IMR-90 (cell line): ENCODE results near the gene EGLN3. TPM values are rescaled to one million over a fixed set of nuclear protein-coding genes. Genes with fewer than 3 reads are reported as not detected.

Experiments
- ATAC-seq: fragments of 200-7000 bp; cut with Tn5 transposase; 2 replicates; pipeline ENCODE4 v1.9.1; 2020; ENCODE audit warnings: low read depth, mild to moderate bottlenecking, moderate library complexity
- BruUV-seq: library from RNA; stranded (reverse); fragments of 400-500 nt; replicated peaks from 2 replicates; lab custom pipeline; 2021; lab: Mats Ljungman, UMichigan
- CTCF ChIA-PET: fragments of 300-600 bp; formaldehyde crosslinking; extraction: SDS; loops from one replicate; lab custom pipeline; 2021; ENCODE audit warnings: antibody characterized with exemption; lab: Yijun Ruan, JAX
- POLR2A ChIA-PET: fragments of 300-600 bp; sonication (Branson Sonifier 250); formaldehyde crosslinking; loops from one replicate; lab custom pipeline; 2022; ENCODE audit warnings: antibody characterized with exemption; ENCODE audit not compliant: unreplicated experiment; lab: Charles Lee
- DNase-seq: peaks from one replicate; pipeline ENCODE4 v3.0.0; 2013
- H2AFZ ChIP-seq: replicated peaks from 2 replicates; pipeline ENCODE3; 2013; ENCODE audit warnings: low read length, mild to moderate bottlenecking; ENCODE audit not compliant: poor library complexity
- H2AK5ac ChIP-seq: 2 replicates; pipeline ENCODE4 v1.6.1; 2013; ENCODE audit warnings: low read depth, low read length, inconsistent platforms
- H2AK9ac ChIP-seq: replicated peaks from 2 replicates; pipeline ENCODE3; 2013; ENCODE audit warnings: mild to moderate bottlenecking, low read depth, low read length, moderate library complexity; ENCODE audit not compliant: poor library complexity
- H2BK120ac ChIP-seq: 2 replicates; pipeline ENCODE4 v1.6.1; 2013; ENCODE audit warnings: low read depth, low read length, inconsistent platforms
- H2BK15ac ChIP-seq: 3 replicates; pipeline ENCODE4 v1.6.1; 2013; ENCODE audit warnings: low read depth, low read length, inconsistent platforms
- H2BK20ac ChIP-seq: 2 replicates; pipeline ENCODE4 v1.6.1; 2013; ENCODE audit warnings: low read depth, mild to moderate bottlenecking, inconsistent platforms, low read length, moderate library complexity
- H2BK5ac ChIP-seq: 2 replicates; pipeline ENCODE4 v1.6.1; 2013; ENCODE audit warnings: mild to moderate bottlenecking, low read depth, low read length, inconsistent platforms; ENCODE audit not compliant: poor library complexity, severe bottlenecking
- H3K14ac ChIP-seq: replicated peaks from 2 replicates; pipeline ENCODE4 v1.6.1; 2013; ENCODE audit warnings: low read depth, low read length, inconsistent platforms
- H3K18ac ChIP-seq: 2 replicates; pipeline ENCODE4 v1.6.1; 2013; ENCODE audit warnings: low read depth, low read length, control low read depth
- H3K23ac ChIP-seq: 2 replicates; pipeline ENCODE4 v1.6.1; 2013; ENCODE audit warnings: low read depth, low read length, inconsistent platforms
- H3K27ac ChIP-seq: 2 replicates; pipeline ENCODE4 v1.5.1; 2013; ENCODE audit warnings: mild to moderate bottlenecking, control low read depth, low read length; ENCODE audit not compliant: insufficient read depth
- H3K27me3 ChIP-seq: 2 replicates; pipeline ENCODE4 v1.6.1; 2013; ENCODE audit warnings: low read length; ENCODE audit not compliant: control insufficient read depth, insufficient read depth
- H3K36me3 ChIP-seq: 2 replicates; pipeline ENCODE4 v1.6.1; 2013; ENCODE audit warnings: low read length, mixed read lengths; ENCODE audit not compliant: control insufficient read depth, insufficient read depth
- H3K4ac ChIP-seq: 2 replicates; pipeline ENCODE4 v1.6.1; 2013; ENCODE audit warnings: low read depth, low read length, inconsistent platforms
- H3K4me1 ChIP-seq: 2 replicates; pipeline ENCODE4 v1.6.1; 2013; ENCODE audit warnings: low read length, mixed read lengths; ENCODE audit not compliant: control insufficient read depth, insufficient read depth
- H3K4me2 ChIP-seq: 2 replicates; pipeline ENCODE4 v1.6.1; 2013; ENCODE audit warnings: low read depth, mild to moderate bottlenecking, control low read depth, low read length, moderate library complexity
- H3K4me3 ChIP-seq: 2 replicates; pipeline ENCODE4 v1.5.1; 2013; ENCODE audit warnings: low read depth, mild to moderate bottlenecking, control low read depth, low read length, moderate library complexity; ENCODE audit not compliant: insufficient read depth
- H3K56ac ChIP-seq: 2 replicates; pipeline ENCODE4 v1.6.1; 2013; ENCODE audit warnings: low read length, inconsistent platforms; ENCODE audit not compliant: insufficient read depth; ENCODE audit errors: extremely low read depth
- H3K79me1 ChIP-seq, 2 experiments: 2 replicates each; pipeline ENCODE4 v1.6.1; 2013; ENCODE audit warnings: low read length in 2 of 2, inconsistent platforms in 1 of 2, low read depth in 1 of 2
- H3K9ac ChIP-seq: 2 replicates; pipeline ENCODE4 v1.6.1; 2013; ENCODE audit warnings: low read depth, low read length, control low read depth
- H3K9me1 ChIP-seq: 2 replicates; pipeline ENCODE4 v1.6.1; 2013; ENCODE audit warnings: low read length, inconsistent platforms; ENCODE audit not compliant: insufficient read depth
- H3K9me3 ChIP-seq: 2 replicates; pipeline ENCODE4 v1.6.1; 2013; ENCODE audit warnings: low read length; ENCODE audit not compliant: control insufficient read depth, insufficient read depth
- H4K20me1 ChIP-seq: 2 replicates; pipeline ENCODE4 v1.6.1; 2013; ENCODE audit warnings: low read length, inconsistent platforms; ENCODE audit not compliant: insufficient read depth
- H4K5ac ChIP-seq: 2 replicates; pipeline ENCODE4 v1.6.1; 2013; ENCODE audit warnings: mild to moderate bottlenecking, low read depth, low read length, control low read depth
- H4K8ac ChIP-seq, 2 experiments: 2 replicates each; pipeline ENCODE4 v1.6.1; 2013; ENCODE audit warnings: low read depth in 2 of 2, low read length in 2 of 2, control low read depth in 1 of 2, inconsistent platforms in 1 of 2
- H4K91ac ChIP-seq: 2 replicates; pipeline ENCODE4 v1.6.1; 2013; ENCODE audit warnings: low read depth, low read length, inconsistent platforms; ENCODE audit not compliant: insufficient read depth
- BHLHE40 ChIP-seq: fragments of 150-350 bp; IDR thresholded peaks from 2 replicates; pipeline ENCODE4 v1.6.1; 2016; ENCODE audit warnings: mild to moderate bottlenecking, low read depth, low read length
- CEBPB ChIP-seq: IDR thresholded peaks from 2 replicates; pipeline ENCODE4 v1.6.1; 2012; ENCODE audit warnings: low read depth, low read length, improper control_type of control experiment
- CHD1 ChIP-seq: IDR thresholded peaks from 2 replicates; pipeline ENCODE4 v1.6.1; 2012; ENCODE audit warnings: low read depth, low read length, improper control_type of control experiment
- ELK1 ChIP-seq: fragments of 150-350 bp; IDR thresholded peaks from 2 replicates; pipeline ENCODE4 v1.6.1; 2016; ENCODE audit warnings: low read depth, mild to moderate bottlenecking, low read length, moderate library complexity, borderline replicate concordance
- FOS ChIP-seq: fragments of 150-350 bp; IDR thresholded peaks from 2 replicates; pipeline ENCODE4 v1.6.1; 2016; ENCODE audit warnings: low read depth, low read length
- MAFK ChIP-seq: IDR thresholded peaks from 2 replicates; pipeline ENCODE4 v1.6.1; 2012; ENCODE audit warnings: low read depth, low read length, improper control_type of control experiment
- MAZ ChIP-seq: IDR thresholded peaks from 2 replicates; pipeline ENCODE4 v1.6.1; 2012; ENCODE audit warnings: low read depth, mild to moderate bottlenecking, low read length, improper control_type of control experiment, moderate library complexity, borderline replicate concordance
- MXI1 ChIP-seq: IDR thresholded peaks from 2 replicates; pipeline ENCODE4 v1.6.1; 2012; ENCODE audit warnings: low read depth, mild to moderate bottlenecking, low read length, moderate library complexity, borderline replicate concordance
- NFE2L2 ChIP-seq: fragments of 150-350 bp; IDR thresholded peaks from 2 replicates; pipeline ENCODE4 v1.6.1; 2016; ENCODE audit warnings: low read depth, mild to moderate bottlenecking, low read length
- POLR2A ChIP-seq: IDR thresholded peaks from 2 replicates; pipeline ENCODE4 v1.6.1; 2012; ENCODE audit warnings: mild to moderate bottlenecking, low read depth, low read length
- RAD21 ChIP-seq: IDR thresholded peaks from 2 replicates; pipeline ENCODE4 v1.6.1; 2012; ENCODE audit warnings: low read length, improper control_type of control experiment
- RCOR1 ChIP-seq: IDR thresholded peaks from 2 replicates; pipeline ENCODE4 v1.6.1; 2012; ENCODE audit warnings: mild to moderate bottlenecking, low read length, improper control_type of control experiment; ENCODE audit not compliant: insufficient replicate concordance
- RFX5 ChIP-seq: IDR thresholded peaks from 2 replicates; pipeline ENCODE4 v1.8.0; 2012; ENCODE audit warnings: low read depth, mild to moderate bottlenecking, low read length, moderate library complexity
- SMC3 ChIP-seq: fragments of 150-350 bp; IDR thresholded peaks from 2 replicates; pipeline ENCODE4 v1.6.1; 2016; ENCODE audit warnings: low read depth, mild to moderate bottlenecking, antibody characterized with exemption, low read length, moderate library complexity
- WGBS, 2 experiments: methylation state at CpG; one replicate each; pipeline versions ENCODE4 v1.1.5 to v1.1.7; 2013; ENCODE audit warnings: missing lambda C conversion rate in 2 of 2; ENCODE audit not compliant: insufficient read length in 1 of 2; ENCODE audit errors: extremely low coverage in 2 of 2; 5-methylcytosine and 5-hydroxymethylcytosine counted together
- dilution Hi-C: fragments of 300-500 bp; cut with HindIII; formaldehyde crosslinking; loops from one replicate; pipeline ENCODE4 v1.14.3; 2018; ENCODE audit warnings: low sequenced_read_pairs; ENCODE audit not compliant: unreplicated experiment
- in situ Hi-C: fragments of 300-500 bp; cut with MboI; formaldehyde crosslinking; loops from 3 replicates; pipeline ENCODE4 v1.14.3; 2019; ENCODE audit warnings: low sequenced_read_pairs, inconsistent platforms, mixed read lengths
- intact Hi-C: fragments of 100-400 bp; cut with micrococcal nuclease; formaldehyde crosslinking; loops from 2 replicates; pipeline ENCODE4 v1.10.0; 2022
- polyA plus RNA-seq, 3 experiments: library from polyadenylated mRNA; depleted of rRNA; stranded (reverse); fragments of >200 nt; gene quantifications; 2 replicates each; pipeline ENCODE4 v1.2.3, GENCODE V29; 2012; ENCODE audit warnings: low replicate concordance in 1 of 3
- total RNA-seq: library from RNA; depleted of rRNA; stranded (reverse); fragments of >200 nt; gene quantifications from 2 replicates; pipeline ENCODE4 v1.2.3, GENCODE V29; 2012
- TF ChIP-seq, protein P1 (sequence below): conservative IDR thresholded peaks from 2 replicates; pipeline ENCODE4 v1.5.1; 2012; ENCODE audit warnings: mild to moderate bottlenecking, low read depth, low read length, improper control_type of control experiment
- TF ChIP-seq, protein P2 (sequence below): fragments of 150-350 bp; IDR thresholded peaks from 2 replicates; pipeline ENCODE4 v1.6.1; 2017; ENCODE audit warnings: mild to moderate bottlenecking, antibody characterized with exemption, low read length, low read depth

The EGLN3 gene
- total and polyA plus RNA-seq, 2 of the 4 experiments (the other 2 are of a cell fraction), result under 0.01 to 0.03 TPM

DNA sequence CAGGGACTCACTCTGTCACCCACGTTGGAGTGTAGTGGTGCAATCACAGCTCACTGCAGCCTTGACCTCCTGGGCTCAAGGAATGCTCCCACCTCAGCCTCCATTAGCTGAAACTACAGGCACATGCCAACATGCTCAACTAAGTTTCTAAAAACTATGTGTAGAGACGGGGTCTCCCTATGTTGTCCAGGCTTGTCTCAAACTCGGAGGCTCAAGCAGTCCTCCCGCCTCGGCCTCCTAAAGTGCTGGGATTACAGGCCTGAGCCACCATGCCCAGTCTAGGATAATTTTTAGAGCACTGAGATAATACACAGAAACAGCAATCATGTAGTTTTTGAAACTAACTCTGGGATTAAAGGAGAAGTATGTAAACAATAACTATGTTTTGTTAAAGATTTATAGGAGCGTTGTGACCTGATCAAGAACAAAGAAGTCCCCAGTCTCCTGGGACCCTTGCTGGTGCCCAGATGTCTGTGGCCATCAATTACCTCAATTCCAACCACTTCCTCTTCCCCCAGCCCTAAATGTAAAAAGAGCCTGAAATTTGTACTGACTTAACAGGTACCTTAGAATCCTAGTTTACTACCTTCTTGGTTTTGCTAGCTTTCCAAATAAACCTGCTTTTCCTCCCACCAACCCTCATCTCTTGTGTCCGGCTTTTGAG, 28.9 kb upstream of the EGLN3 start:
- in situ Hi-C loops (no loop called here), intact Hi-C loops (no loop called here), dilution Hi-C loops (no loop called here)
- no peak overlapping the region for H3K14ac ChIP-seq
- no peak overlapping the region for H3K9ac ChIP-seq
- WGBS, 2 experiments, result no CpG with 5 or more reads among the region's 7 CpGs
- H3K9me3 ChIP-seq, result no peaks in the 10 kb centered on the region
- H2AK9ac ChIP-seq, result no peak overlapping the region
- no TSS peak for BruUV-seq
- H3K23ac ChIP-seq, result no peak overlapping the region
- H3K27me3 ChIP-seq, result no peaks in the 10 kb centered on the region; the same call in 1 of the 2 replicates
- H3K79me1 ChIP-seq, result no peaks in the 10 kb centered on the region
- H4K5ac ChIP-seq, result no peak overlapping the region
- CTCF ChIA-PET, result interaction anchor here (0.6 to 1.0 kb wide), 2 partner anchors 119 to 178 kb away, joined by 3 to 4 read pairs; no protein-coding TSS in a partner anchor
- no peak for DNase-seq
- H2BK5ac ChIP-seq, result no peak overlapping the region
- no peak overlapping the region for H4K8ac ChIP-seq
- POLR2A ChIA-PET, result no interaction called here
- H3K9me1 ChIP-seq, result no peaks in the 10 kb centered on the region
- no peak overlapping the region for H2BK15ac ChIP-seq
- H2AK5ac ChIP-seq, result no peak overlapping the region
- no peak overlapping the region for H3K27ac ChIP-seq
- H2BK20ac ChIP-seq, result no peak overlapping the region
- H4K91ac ChIP-seq, result no peak overlapping the region
- TF ChIP-seq CEBPB (no peak), POLR2A (no peak), NFE2L2 (no peak), BHLHE40 (no peak), MAFK (no peak), FOS (no peak), MXI1 (no peak), RAD21 (no peak), RFX5 (no peak), CHD1 (no peak), RCOR1 (no peak), SMC3 (no peak), MAZ (no peak), ELK1 (no peak)
- TF ChIP-seq, protein P1, sequence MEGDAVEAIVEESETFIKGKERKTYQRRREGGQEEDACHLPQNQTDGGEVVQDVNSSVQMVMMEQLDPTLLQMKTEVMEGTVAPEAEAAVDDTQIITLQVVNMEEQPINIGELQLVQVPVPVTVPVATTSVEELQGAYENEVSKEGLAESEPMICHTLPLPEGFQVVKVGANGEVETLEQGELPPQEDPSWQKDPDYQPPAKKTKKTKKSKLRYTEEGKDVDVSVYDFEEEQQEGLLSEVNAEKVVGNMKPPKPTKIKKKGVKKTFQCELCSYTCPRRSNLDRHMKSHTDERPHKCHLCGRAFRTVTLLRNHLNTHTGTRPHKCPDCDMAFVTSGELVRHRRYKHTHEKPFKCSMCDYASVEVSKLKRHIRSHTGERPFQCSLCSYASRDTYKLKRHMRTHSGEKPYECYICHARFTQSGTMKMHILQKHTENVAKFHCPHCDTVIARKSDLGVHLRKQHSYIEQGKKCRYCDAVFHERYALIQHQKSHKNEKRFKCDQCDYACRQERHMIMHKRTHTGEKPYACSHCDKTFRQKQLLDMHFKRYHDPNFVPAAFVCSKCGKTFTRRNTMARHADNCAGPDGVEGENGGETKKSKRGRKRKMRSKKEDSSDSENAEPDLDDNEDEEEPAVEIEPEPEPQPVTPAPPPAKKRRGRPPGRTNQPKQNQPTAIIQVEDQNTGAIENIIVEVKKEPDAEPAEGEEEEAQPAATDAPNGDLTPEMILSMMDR, result no peak
- TF ChIP-seq, protein P2, sequence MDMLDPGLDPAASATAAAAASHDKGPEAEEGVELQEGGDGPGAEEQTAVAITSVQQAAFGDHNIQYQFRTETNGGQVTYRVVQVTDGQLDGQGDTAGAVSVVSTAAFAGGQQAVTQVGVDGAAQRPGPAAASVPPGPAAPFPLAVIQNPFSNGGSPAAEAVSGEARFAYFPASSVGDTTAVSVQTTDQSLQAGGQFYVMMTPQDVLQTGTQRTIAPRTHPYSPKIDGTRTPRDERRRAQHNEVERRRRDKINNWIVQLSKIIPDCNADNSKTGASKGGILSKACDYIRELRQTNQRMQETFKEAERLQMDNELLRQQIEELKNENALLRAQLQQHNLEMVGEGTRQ, result no peak
- no peak overlapping the region for H2BK120ac ChIP-seq
- H3K56ac ChIP-seq, result no peak overlapping the region
- no peak overlapping the region for H3K4ac ChIP-seq
- no peaks in the 10 kb centered on the region for H3K36me3 ChIP-seq
- H3K18ac ChIP-seq, result no peak overlapping the region
- no peak overlapping the region for H3K4me2 ChIP-seq
- no peak overlapping the region for H2AFZ ChIP-seq
- no peak for ATAC-seq
- H3K4me3 ChIP-seq, result no peak overlapping the region
- H4K20me1 ChIP-seq, result no peaks in the 10 kb centered on the region
- no peaks in the 10 kb centered on the region for H3K4me1 ChIP-seq
